H1 (cell line): Measurements from ENCODE around the gene AGPAT4. TPM values are rescaled to one million over a fixed set of nuclear protein-coding genes. Genes with fewer than 3 reads are reported as not detected.

Source experiments
- CTCF ChIA-PET: fragments of 300-600 bp; sonication (Branson Sonifier 250); formaldehyde crosslinking; loops from one replicate; lab custom pipeline; 2021; ENCODE audit not compliant: partially characterized antibody; lab: Charles Lee
- POLR2A ChIA-PET: fragments of 300-600 bp; sonication (Branson Sonifier 250); formaldehyde crosslinking; loops from one replicate; lab custom pipeline; 2021; ENCODE audit warnings: inconsistent platforms; ENCODE audit not compliant: partially characterized antibody; lab: Charles Lee
- DNase-seq, 2 experiments: peaks; one replicate each; pipeline versions ENCODE4 v3.0.0 to v3.0.0-alpha.2; 2010 to 2022; ENCODE audit warnings: low spot score in 2 of 2, low read depth in 1 of 2, mixed read lengths in 1 of 2
- FAIRE-seq: peaks from 2 replicates; lab custom pipeline; 2011; peaks lifted over from hg19 to GRCh38; lab: Jason Lieb, UNC
- H2AFZ ChIP-seq: 2 replicates; pipeline ENCODE4 v1.8.1; 2012; ENCODE audit warnings: low read length, inconsistent platforms
- H2AK5ac ChIP-seq: 2 replicates; pipeline ENCODE4 v1.6.1; 2013; ENCODE audit warnings: low read depth, low read length
- H2BK120ac ChIP-seq: replicated peaks from 2 replicates; pipeline ENCODE3; 2013; ENCODE audit warnings: low read depth, low read length, inconsistent platforms
- H2BK12ac ChIP-seq: 2 replicates; pipeline ENCODE4 v1.6.1; 2013; ENCODE audit warnings: low read depth, low read length
- H2BK15ac ChIP-seq: 2 replicates; pipeline ENCODE4 v1.6.1; 2013; ENCODE audit warnings: low read length
- H2BK20ac ChIP-seq: 2 replicates; pipeline ENCODE4 v1.6.1; 2013; ENCODE audit warnings: low read length
- H2BK5ac ChIP-seq: 2 replicates; pipeline ENCODE4 v1.6.1; 2013; ENCODE audit warnings: low read depth, low read length
- H3K14ac ChIP-seq: 2 replicates; pipeline ENCODE4 v1.6.1; 2013; ENCODE audit warnings: inconsistent platforms; ENCODE audit not compliant: insufficient read length
- H3K18ac ChIP-seq: 2 replicates; pipeline ENCODE4 v1.6.1; 2013; ENCODE audit warnings: low read length; ENCODE audit errors: extremely low read depth
- H3K23ac ChIP-seq: 2 replicates; pipeline ENCODE4 v1.6.1; 2013; ENCODE audit warnings: inconsistent platforms; ENCODE audit not compliant: insufficient read length
- H3K23me2 ChIP-seq: 2 replicates; pipeline ENCODE4 v1.6.1; 2013; ENCODE audit warnings: low read depth, low read length
- H3K27ac ChIP-seq: 2 replicates; pipeline ENCODE4 v1.6.1; 2011; ENCODE audit warnings: low read depth, low read length, inconsistent platforms
- H3K27me3 ChIP-seq, 4 experiments: replicated peaks in 1 of 4; 1 replicate in 1 of 4; 2 replicates in 3 of 4; pipeline versions ENCODE4 v1.6.1 to v1.8.1; 2011 to 2013; ENCODE audit warnings: low read length in 3 of 4, mild to moderate bottlenecking in 3 of 4, inconsistent platforms in 2 of 4, mixed read lengths in 2 of 4, moderate library complexity in 1 of 4; ENCODE audit not compliant: control insufficient read depth in 3 of 4, insufficient read depth in 3 of 4; ENCODE audit errors: extremely low read depth in 1 of 4
- H3K36me3 ChIP-seq, 4 experiments: 2 replicates each; pipeline versions ENCODE4 v1.6.1 to v1.8.1; 2011 to 2013; ENCODE audit warnings: mild to moderate bottlenecking in 4 of 4, low read length in 3 of 4, moderate library complexity in 2 of 4, control low read depth in 1 of 4, inconsistent platforms in 1 of 4; ENCODE audit not compliant: insufficient read depth in 4 of 4, control insufficient read depth in 2 of 4
- H3K4ac ChIP-seq: replicated peaks from 2 replicates; pipeline ENCODE3; 2013; ENCODE audit warnings: low read length, low read depth, mixed read lengths, inconsistent platforms; ENCODE audit not compliant: insufficient read length
- H3K4me1 ChIP-seq, 4 experiments: replicated peaks in 1 of 4; 1 replicate in 1 of 4; 2 replicates in 3 of 4; pipeline versions ENCODE4 v1.6.1 to v1.8.1; 2011 to 2013; ENCODE audit warnings: low read length in 3 of 4, inconsistent platforms in 2 of 4, mixed read lengths in 1 of 4; ENCODE audit not compliant: insufficient read depth in 4 of 4, control insufficient read depth in 3 of 4
- H3K4me2 ChIP-seq, 2 experiments: 2 replicates each; pipeline versions ENCODE4 v1.6.1 to v1.8.1; 2011 to 2013; ENCODE audit warnings: low read depth in 2 of 2, low read length in 2 of 2, control low read depth in 1 of 2, inconsistent platforms in 1 of 2, mild to moderate bottlenecking in 1 of 2; ENCODE audit not compliant: insufficient read depth in 1 of 2
- H3K4me3 ChIP-seq, 4 experiments: fragments of 200-600, 300-600 bp in 1 of 4; sonication (generic), shearing (Covaris generic), sonication (Bioruptor Twin) in 1 of 4; 2 replicates each; pipeline versions ENCODE4 v1.5.1 to v1.8.1; 2011 to 2016; ENCODE audit warnings: low read length in 4 of 4, low read depth in 3 of 4, control low read depth in 2 of 4, inconsistent platforms in 2 of 4, mild to moderate bottlenecking in 2 of 4, mixed read lengths in 1 of 4, moderate library complexity in 1 of 4; ENCODE audit not compliant: insufficient read depth in 2 of 4; ENCODE audit errors: extremely low read depth in 1 of 4
- H3K56ac ChIP-seq: replicated peaks from 2 replicates; pipeline ENCODE3; 2013; ENCODE audit warnings: low read depth, mild to moderate bottlenecking, mixed read lengths, low read length, inconsistent platforms; ENCODE audit not compliant: insufficient read length
- H3K79me1 ChIP-seq: 2 replicates; pipeline ENCODE4 v1.6.1; 2013; ENCODE audit warnings: low read depth, low read length, control low read depth
- H3K79me2 ChIP-seq, 2 experiments: 2 replicates each; pipeline versions ENCODE4 v1.6.1 to v1.8.1; 2012 to 2013; ENCODE audit warnings: low read length in 2 of 2, mild to moderate bottlenecking in 2 of 2, inconsistent platforms in 1 of 2; ENCODE audit not compliant: insufficient read depth in 2 of 2, control insufficient read depth in 1 of 2
- H3K9ac ChIP-seq, 4 experiments: replicated peaks in 1 of 4; 1 replicate in 1 of 4; 2 replicates in 3 of 4; pipeline versions ENCODE4 v1.6.1 to v1.8.1; 2011 to 2013; ENCODE audit warnings: low read depth in 3 of 4, low read length in 3 of 4, control low read depth in 2 of 4, mild to moderate bottlenecking in 2 of 4, moderate library complexity in 2 of 4, inconsistent platforms in 1 of 4; ENCODE audit errors: extremely low read depth in 1 of 4
- H3K9me3 ChIP-seq, 2 experiments: 2 replicates each; pipeline versions ENCODE4 v1.6.1 to v1.8.1; 2012 to 2013; ENCODE audit warnings: mild to moderate bottlenecking in 2 of 2, moderate library complexity in 2 of 2, control low read depth in 1 of 2, inconsistent platforms in 1 of 2, low read depth in 1 of 2, low read length in 1 of 2, mixed read lengths in 1 of 2; ENCODE audit not compliant: insufficient read depth in 2 of 2
- H4K20me1 ChIP-seq, 2 experiments: replicated peaks in 1 of 2; 2 replicates each; pipeline versions ENCODE3 to v1.8.1; 2011 to 2013; ENCODE audit warnings: inconsistent platforms in 2 of 2, low read length in 2 of 2, mild to moderate bottlenecking in 1 of 2; ENCODE audit not compliant: insufficient read depth in 2 of 2, control insufficient read depth in 1 of 2
- H4K5ac ChIP-seq: 2 replicates; pipeline ENCODE4 v1.6.1; 2013; ENCODE audit warnings: low read length, low read depth, mixed read lengths, inconsistent platforms; ENCODE audit not compliant: insufficient read length
- H4K8ac ChIP-seq: 2 replicates; pipeline ENCODE4 v1.8.0; 2013; ENCODE audit warnings: mild to moderate bottlenecking, moderate library complexity, low read length, inconsistent platforms; ENCODE audit not compliant: insufficient read depth; ENCODE audit errors: extremely low read depth
- H4K91ac ChIP-seq: replicated peaks from 2 replicates; pipeline ENCODE3; 2013; ENCODE audit warnings: low read length, mixed read lengths, inconsistent platforms; ENCODE audit not compliant: insufficient read length
- FOSL1 ChIP-seq: IDR thresholded peaks from 2 replicates; pipeline ENCODE4 v1.6.1; 2011; ENCODE audit warnings: mild to moderate bottlenecking, low read depth, low read length, moderate library complexity; ENCODE audit not compliant: insufficient read depth
- RAD21 ChIP-seq, 2 experiments: IDR thresholded peaks in 1 of 2; conservative IDR thresholded peaks in 1 of 2; 2 replicates each; pipeline ENCODE4 v1.6.1; 2011; ENCODE audit warnings: low read depth in 2 of 2, low read length in 2 of 2, improper control_type of control experiment in 1 of 2, inconsistent platforms in 1 of 2, mild to moderate bottlenecking in 1 of 2, moderate library complexity in 1 of 2
- WGBS, 2 experiments: shearing (Covaris generic) in 1 of 2; methylation state at CpG; one replicate each; pipeline versions ENCODE4 v1.1.6 to v1.1.7; 2013 to 2015; ENCODE audit warnings: low lambda C conversion rate in 2 of 2, mixed read lengths in 2 of 2, inconsistent platforms in 1 of 2, low coverage in 1 of 2, missing lambda C conversion rate in 1 of 2; ENCODE audit not compliant: insufficient replicate concordance in 2 of 2, insufficient coverage in 1 of 2, insufficient read length in 1 of 2; ENCODE audit errors: extremely low coverage in 1 of 2, missing lambda C conversion rate in 1 of 2; 5-methylcytosine and 5-hydroxymethylcytosine counted together
- polyA plus RNA-seq, 7 experiments: library from polyadenylated mRNA; depleted of rRNA in 3 of 7; stranded (reverse) in 5 of 7; unstranded in 2 of 7; fragments of >200 nt in 5 of 7; fragments of 200-250 nt in 2 of 7; gene quantifications; 1 replicate in 5 of 7; 2 replicates in 1 of 7; 4 replicates in 1 of 7; pipeline versions ENCODE4 v1.2.1 to v1.2.3, GENCODE V29; 2011 to 2013; ENCODE audit warnings: missing spikeins in 2 of 7, mixed read lengths in 2 of 7
- total RNA-seq: library from RNA; stranded (reverse); fragmentation: NEBNext Ultra II Directional; extraction: Animal tissue kit (Norgen Biotek cat#: 25700); gene quantifications from 2 replicates; pipeline ENCODE4 v1.2.1, GENCODE V29; 2021

AGPAT4 gene
- total and polyA plus RNA-seq, 2 of the 8 experiments (the other 6 are each of a cell fraction or from before 2014, with no cell fraction given), result 13.5 to 23.8 TPM

GRCh38 chr6:161166677-161167076 lies 107.2 kb downstream of the AGPAT4 start:
- peaks cover 0 to 4% of the 10 kb centered on the region in 2 experiments for H4K20me1 ChIP-seq
- no peak overlapping the region for H3K18ac ChIP-seq
- H3K4me1 ChIP-seq, result peaks cover 2 to 21% (median 18%) of the 10 kb centered on the region in 4 experiments
- no peak overlapping the region for H2BK20ac ChIP-seq
- H3K4me3 ChIP-seq, result no peak overlapping the region
- no peak for FAIRE-seq
- CTCF ChIA-PET, result interaction anchor here (1.4 to 3.5 kb wide), 4 partner anchors 102 to 211 kb away, joined by 3 to 15 read pairs (median 4); no protein-coding TSS in a partner anchor
- peaks cover 0 to 9% of the 10 kb centered on the region in 2 experiments; a peak in 1 of 4 replicates for H3K79me2 ChIP-seq
- H3K4ac ChIP-seq, result no peak overlapping the region
- no peak overlapping the region for H3K23ac ChIP-seq
- H3K56ac ChIP-seq, result no peak overlapping the region
- no peak overlapping the region for H3K4me2 ChIP-seq
- no peak overlapping the region for H4K8ac ChIP-seq
- no peaks in the 10 kb centered on the region for H3K23me2 ChIP-seq
- no peak overlapping the region for H2BK5ac ChIP-seq
- no peaks in the 10 kb centered on the region for H3K9me3 ChIP-seq
- POLR2A ChIA-PET, result no interaction called here
- peaks cover 9% of the 10 kb centered on the region for H3K79me1 ChIP-seq
- TF ChIP-seq FOSL1 (no peak), RAD21 (IDR thresholded peaks at IDR 0.05 in 1 of 2, conservative IDR thresholded peaks at IDR 0.05 in 1 of 2; ENCODE audit: low read depth in 2 of 2, low read length in 2 of 2) (peak; percentile 18 to 26; a peak in 2 of 4 replicates)
- WGBS, 2 experiments, result 93% methylated on average over 5 of the region's 5 CpGs; no CpG with 5 or more reads in 1 of the 2 experiments
- H3K14ac ChIP-seq, result no peak overlapping the region
- no peak overlapping the region for H2BK120ac ChIP-seq
- H2BK15ac ChIP-seq, result no peak overlapping the region
- H3K36me3 ChIP-seq, result peaks cover 0 to 17% (median 1%) of the 10 kb centered on the region in 4 experiments; a peak in 3 of 8 replicates
- H3K27ac ChIP-seq, result no peak overlapping the region
- no peak overlapping the region for H4K5ac ChIP-seq
- no peak overlapping the region for H2AFZ ChIP-seq
- no peak for DNase-seq
- H4K91ac ChIP-seq, result no peak overlapping the region
- H3K27me3 ChIP-seq, result no peaks in the 10 kb centered on the region
- H2AK5ac ChIP-seq, result no peak overlapping the region
- no peak overlapping the region for H3K9ac ChIP-seq
- no peak overlapping the region for H2BK12ac ChIP-seq
